Loucy (cell line): ENCODE data around the gene NANOS2.

Experiments
- EZH2phosphoT487 ChIP-seq: fragments of 200-600 bp; IDR thresholded peaks from 2 replicates; pipeline ENCODE4 v1.6.1; 2018; ENCODE audit warnings: antibody characterized with exemption, mild to moderate bottlenecking, moderate library complexity, borderline replicate concordance
- TF ChIP-seq, protein P1 (sequence below): fragments of 200-600 bp; sonication (generic); conservative IDR thresholded peaks from 2 replicates; pipeline ENCODE4 v1.5.1; 2014; ENCODE audit warnings: mild to moderate bottlenecking, antibody characterized with exemption, low read length

DNA sequence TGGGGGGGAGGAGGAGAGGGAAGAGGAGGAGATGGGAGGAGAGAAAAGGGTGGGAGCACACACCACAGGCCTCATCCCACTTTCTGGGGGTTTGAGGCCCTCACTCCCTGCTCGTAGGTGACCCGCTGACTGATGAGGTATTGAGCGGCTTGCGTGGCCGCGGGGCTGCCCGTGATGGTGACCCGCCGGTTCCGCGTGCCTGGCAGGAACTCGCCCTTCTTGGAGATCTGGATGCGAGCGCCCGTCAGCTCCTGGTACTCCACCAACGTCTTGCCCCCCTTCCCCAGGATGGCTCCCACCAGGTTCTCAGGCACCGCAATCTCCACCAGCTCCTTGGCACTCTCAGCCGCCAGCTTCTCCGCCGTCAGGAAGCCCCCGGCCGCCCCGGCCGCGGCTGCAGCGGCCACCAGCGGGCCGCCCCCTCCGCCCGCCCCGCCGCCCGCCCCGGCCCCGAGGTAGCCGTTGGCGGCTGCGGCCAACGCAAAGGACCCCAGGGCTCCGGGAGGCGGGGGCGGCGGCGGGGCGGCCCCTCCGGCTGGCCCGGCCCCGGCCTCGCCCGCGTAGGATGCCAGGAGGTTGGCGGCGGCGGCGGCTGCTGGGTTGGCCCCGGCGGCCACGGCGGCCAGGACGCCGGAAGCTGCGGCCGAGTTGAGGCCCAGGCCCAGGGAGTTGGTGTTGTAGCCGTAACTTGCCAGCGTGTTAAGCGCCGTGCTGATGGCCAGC, 25.4 kb upstream of the NANOS2 start:
- TF ChIP-seq, protein P1, sequence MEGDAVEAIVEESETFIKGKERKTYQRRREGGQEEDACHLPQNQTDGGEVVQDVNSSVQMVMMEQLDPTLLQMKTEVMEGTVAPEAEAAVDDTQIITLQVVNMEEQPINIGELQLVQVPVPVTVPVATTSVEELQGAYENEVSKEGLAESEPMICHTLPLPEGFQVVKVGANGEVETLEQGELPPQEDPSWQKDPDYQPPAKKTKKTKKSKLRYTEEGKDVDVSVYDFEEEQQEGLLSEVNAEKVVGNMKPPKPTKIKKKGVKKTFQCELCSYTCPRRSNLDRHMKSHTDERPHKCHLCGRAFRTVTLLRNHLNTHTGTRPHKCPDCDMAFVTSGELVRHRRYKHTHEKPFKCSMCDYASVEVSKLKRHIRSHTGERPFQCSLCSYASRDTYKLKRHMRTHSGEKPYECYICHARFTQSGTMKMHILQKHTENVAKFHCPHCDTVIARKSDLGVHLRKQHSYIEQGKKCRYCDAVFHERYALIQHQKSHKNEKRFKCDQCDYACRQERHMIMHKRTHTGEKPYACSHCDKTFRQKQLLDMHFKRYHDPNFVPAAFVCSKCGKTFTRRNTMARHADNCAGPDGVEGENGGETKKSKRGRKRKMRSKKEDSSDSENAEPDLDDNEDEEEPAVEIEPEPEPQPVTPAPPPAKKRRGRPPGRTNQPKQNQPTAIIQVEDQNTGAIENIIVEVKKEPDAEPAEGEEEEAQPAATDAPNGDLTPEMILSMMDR, result no peak
- no peak for TF ChIP-seq EZH2phosphoT487
